Natural killer cell treated with Interleukin-12 subunit alpha and Interleukin-12 subunit beta and Interleukin-15 and Interleukin-18, amount 100 ng/mL, for 72 hours (primary cell): ENCODE measurements around the gene PPM1L. TPM values are rescaled to one million over a fixed set of nuclear protein-coding genes. Genes with fewer than 3 reads are reported as not detected.

Experiments used
- ATAC-seq, 2 donors: fragments of 150-1000 bp; cut with Tn5 transposase in 1 of 2; sonication (Bioruptor Pico), chemical (Tn5 transposase) in 1 of 2; 2 replicates each; pipeline ENCODE4 v1.10.0; 2021
- DNase-seq: peaks from one replicate; pipeline ENCODE4 v3.0.0; 2022; ENCODE audit warnings: low spot score
- H3K27ac Mint-ChIP-seq, 2 donors: 1 replicate in 1 of 2; 2 replicates in 1 of 2; pipeline ENCODE4 v1.8.0; 2022; ENCODE audit warnings: mixed read lengths in 2 of 2, mild to moderate bottlenecking in 1 of 2, moderate library complexity in 1 of 2
- H3K27me3 Mint-ChIP-seq, 2 donors: 1 replicate in 1 of 2; 2 replicates in 1 of 2; pipeline ENCODE4 v1.8.0; 2022; ENCODE audit warnings: mixed read lengths in 2 of 2
- H3K36me3 Mint-ChIP-seq: one replicate; pipeline ENCODE4 v1.8.0; 2022; ENCODE audit warnings: mixed read lengths
- H3K4me1 Mint-ChIP-seq, 2 donors: 1 replicate in 1 of 2; 2 replicates in 1 of 2; pipeline ENCODE4 v1.8.0; 2022; ENCODE audit warnings: low read depth in 2 of 2, mixed read lengths in 2 of 2, mild to moderate bottlenecking in 1 of 2
- H3K4me3 Mint-ChIP-seq: one replicate; pipeline ENCODE4 v1.8.0; 2022; ENCODE audit warnings: mixed read lengths
- H3K9me3 Mint-ChIP-seq: 2 replicates; pipeline ENCODE4 v1.8.0; 2022; ENCODE audit warnings: mixed read lengths
- total RNA-seq, 2 donors: library from RNA; stranded (reverse); gene quantifications; one replicate each; pipeline ENCODE4 v1.2.3, GENCODE V29; 2022

PPM1L gene
- total RNA-seq, 2 donors from 2014 or later = 14.9 to 15.2 TPM

- Mint-ChIP-seq H3K27ac (no peak overlapping the region), H3K4me1 (peaks cover 28 to 31% of the 10 kb centered on the region in 2 donors), H3K36me3 (no peaks in the 10 kb centered on the region), H3K9me3 (no peaks in the 10 kb centered on the region), H3K27me3 (no peaks in the 10 kb centered on the region), H3K4me3 (no peak overlapping the region)
- DNase-seq = no peak
- ATAC-seq = no peak
Measured at GRCh38 chr3:160860346-160860745, 104.3 kb downstream of the PPM1L start.

GRCh38 chr3:160869825-160870224 lies 113.8 kb downstream of the PPM1L start:
- no peak overlapping the region for H3K27ac Mint-ChIP-seq
- no peak overlapping the region for H3K4me3 Mint-ChIP-seq
- DNase-seq (no peak), ATAC-seq (no peak)
- H3K4me1 Mint-ChIP-seq = peaks cover 5 to 7% of the 10 kb centered on the region in 2 donors
- no peaks in the 10 kb centered on the region for H3K9me3 Mint-ChIP-seq
- no peaks in the 10 kb centered on the region for H3K36me3 Mint-ChIP-seq
- no peaks in the 10 kb centered on the region for H3K27me3 Mint-ChIP-seq

DNA sequence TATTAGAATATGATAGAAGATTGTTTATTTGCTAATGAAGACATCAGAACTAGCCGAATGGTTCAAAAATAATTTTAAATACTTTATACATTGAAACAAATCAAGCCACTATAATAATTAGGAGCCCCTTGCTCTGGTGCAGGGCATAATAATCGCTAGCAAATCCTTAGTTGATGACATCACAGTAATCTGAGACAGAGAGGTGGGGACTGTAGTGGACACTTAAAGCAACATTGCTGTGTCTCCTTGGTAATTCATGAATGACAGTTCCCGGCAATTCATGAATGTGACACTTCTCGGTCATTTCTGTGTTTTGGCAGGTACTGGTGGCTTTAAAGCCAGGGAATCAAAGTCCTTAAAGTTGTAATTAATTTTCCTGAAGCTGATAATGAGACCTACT lies 114.3 kb downstream of the PPM1L start:
- Mint-ChIP-seq H3K36me3 (no peaks in the 10 kb centered on the region), H3K4me3 (no peak overlapping the region), H3K27ac (no peak overlapping the region), H3K27me3 (no peaks in the 10 kb centered on the region), H3K4me1 (peaks cover 5 to 7% of the 10 kb centered on the region in 2 donors), H3K9me3 (no peaks in the 10 kb centered on the region)
- DNase-seq = no peak
- no peak for ATAC-seq

DNA sequence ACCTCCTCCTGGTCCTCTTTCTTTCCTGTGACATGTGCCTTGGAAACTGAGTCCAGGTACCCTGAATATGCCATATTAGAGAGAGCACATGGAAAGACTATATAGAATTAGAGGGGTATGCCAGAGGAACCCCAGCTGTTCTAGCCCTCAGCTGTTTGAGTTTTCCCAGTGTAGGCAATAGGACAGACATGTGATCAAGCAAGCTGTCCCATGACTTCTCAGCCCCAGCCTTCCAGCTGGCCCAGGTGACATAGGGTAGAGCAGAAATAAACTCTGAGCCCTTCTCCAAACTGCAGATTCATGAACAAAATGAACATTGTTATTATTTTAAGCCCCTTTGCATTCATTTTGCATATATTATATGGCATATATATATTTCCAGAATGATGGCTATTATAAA lies 118.7 kb downstream of the PPM1L start:
- DNase-seq (no peak), ATAC-seq (no peak)
- Mint-ChIP-seq H3K27ac (no peak overlapping the region), H3K9me3 (no peaks in the 10 kb centered on the region), H3K27me3 (no peaks in the 10 kb centered on the region), H3K36me3 (no peaks in the 10 kb centered on the region), H3K4me1 (peaks cover 8 to 13% of the 10 kb centered on the region in 2 donors), H3K4me3 (no peak overlapping the region)

DNA sequence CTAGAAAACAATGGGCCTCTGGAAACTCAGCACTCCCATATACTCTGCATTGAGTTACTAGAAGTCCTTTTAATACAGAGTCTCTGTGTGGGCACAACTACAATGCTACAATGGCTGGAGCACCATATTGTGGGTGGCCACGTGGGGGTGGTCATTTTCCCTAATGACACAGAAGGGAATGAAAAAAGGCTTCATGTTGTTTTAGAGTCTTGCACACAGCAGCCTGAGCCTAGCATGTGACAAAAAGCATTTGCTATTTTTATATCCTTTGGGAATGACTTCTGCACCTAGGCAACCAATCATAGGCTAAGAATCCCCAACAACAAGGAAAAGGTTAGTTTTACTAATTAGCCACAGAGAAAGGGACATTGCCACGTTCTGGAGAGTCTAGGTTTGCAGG lies 120.6 kb downstream of the PPM1L start:
- Mint-ChIP-seq H3K27ac (no peak overlapping the region), H3K4me1 (peaks cover 11 to 25% of the 10 kb centered on the region in 2 donors), H3K27me3 (no peaks in the 10 kb centered on the region), H3K4me3 (no peak overlapping the region), H3K9me3 (no peaks in the 10 kb centered on the region), H3K36me3 (no peaks in the 10 kb centered on the region)
- DNase-seq (no peak), ATAC-seq (no peak)

DNA sequence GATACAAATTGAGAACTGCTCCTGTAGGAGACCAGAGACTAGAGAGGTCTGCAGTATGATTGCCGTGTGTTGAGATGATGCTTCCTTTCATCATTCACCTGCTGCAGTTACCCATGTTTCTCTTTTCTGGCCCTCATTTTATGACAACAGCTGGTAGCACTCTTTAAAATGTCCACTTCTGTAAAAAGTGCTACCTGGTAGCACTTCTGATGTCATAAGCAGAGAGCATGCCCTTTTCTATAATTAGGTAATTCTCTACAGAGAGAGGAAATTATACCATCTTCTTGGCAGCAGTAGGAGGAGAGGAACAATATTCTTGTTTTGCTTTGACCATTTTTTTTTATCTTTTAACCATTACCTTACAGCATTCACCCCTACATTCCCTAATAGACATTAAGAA lies 123.8 kb downstream of the PPM1L start:
- H3K36me3 Mint-ChIP-seq = no peaks in the 10 kb centered on the region
- no peak for ATAC-seq
- peaks cover 17 to 26% of the 10 kb centered on the region in 2 donors for H3K4me1 Mint-ChIP-seq
- H3K27ac Mint-ChIP-seq = no peak overlapping the region
- H3K9me3 Mint-ChIP-seq = no peaks in the 10 kb centered on the region
- H3K27me3 Mint-ChIP-seq = no peaks in the 10 kb centered on the region
- no peak overlapping the region for H3K4me3 Mint-ChIP-seq
- DNase-seq = no peak

- peak overlapping the region in 1 of 2 donors; percentile 50 for H3K27ac Mint-ChIP-seq
- ATAC-seq = no peak
- no peaks in the 10 kb centered on the region for H3K27me3 Mint-ChIP-seq
- peaks cover 6% of the 10 kb centered on the region for H3K9me3 Mint-ChIP-seq
- H3K36me3 Mint-ChIP-seq = peaks cover 18% of the 10 kb centered on the region
- H3K4me1 Mint-ChIP-seq = peaks cover 28 to 43% of the 10 kb centered on the region in 2 donors
- DNase-seq = no peak
- no peak overlapping the region for H3K4me3 Mint-ChIP-seq
Measured at GRCh38 chr3:160883373-160883772, 127.3 kb downstream of the PPM1L start.

- no peak for DNase-seq
- Mint-ChIP-seq H3K4me3 (peak overlapping the region; percentile 31), H3K27me3 (no peaks in the 10 kb centered on the region), H3K4me1 (peaks cover 22 to 33% of the 10 kb centered on the region in 2 donors), H3K9me3 (peaks cover 11% of the 10 kb centered on the region), H3K27ac (peak overlapping the region; percentile 70 to 77), H3K36me3 (peaks cover 35% of the 10 kb centered on the region)
- ATAC-seq = peak; percentile 71 to 77
Measured at GRCh38 chr3:160885791-160886286, 129.8 kb downstream of the PPM1L start.

DNA sequence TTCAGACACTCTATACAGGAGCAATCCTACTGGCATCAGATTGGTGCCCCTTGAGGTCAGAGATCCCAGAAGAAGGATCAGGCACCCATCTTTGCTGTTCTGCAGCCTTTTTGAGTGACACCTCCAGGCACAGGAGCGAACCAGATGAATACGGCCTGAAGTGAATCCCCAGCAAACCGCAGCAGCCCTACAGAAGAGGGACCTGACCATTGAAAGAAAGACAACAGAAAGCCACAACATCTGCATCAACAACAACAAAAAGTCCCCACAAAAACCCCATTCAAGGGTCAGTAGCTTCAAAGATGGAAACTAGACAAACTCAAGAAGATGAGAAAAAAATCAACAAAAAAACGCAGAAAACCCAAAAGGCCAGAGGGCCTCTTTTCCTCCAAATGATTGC lies 130.4 kb downstream of the PPM1L start:
- peak overlapping the region; percentile 31 for H3K4me3 Mint-ChIP-seq
- DNase-seq (no peak), ATAC-seq (peak; percentile 71 to 78)
- peak overlapping the region; percentile 70 to 77 for H3K27ac Mint-ChIP-seq
- peaks cover 36% of the 10 kb centered on the region for H3K36me3 Mint-ChIP-seq
- peaks cover 22 to 30% of the 10 kb centered on the region in 2 donors for H3K4me1 Mint-ChIP-seq
- peaks cover 11% of the 10 kb centered on the region for H3K9me3 Mint-ChIP-seq
- no peaks in the 10 kb centered on the region for H3K27me3 Mint-ChIP-seq

- Mint-ChIP-seq H3K4me3 (no peak overlapping the region), H3K4me1 (peaks cover 4% of the 10 kb centered on the region in 2 donors), H3K27me3 (no peaks in the 10 kb centered on the region), H3K27ac (no peak overlapping the region), H3K36me3 (peaks cover 20% of the 10 kb centered on the region), H3K9me3 (peaks cover 5% of the 10 kb centered on the region)
- DNase-seq (no peak), ATAC-seq (no peak)
Measured at GRCh38 chr3:160893207-160893606, 137.2 kb downstream of the PPM1L start.

- Mint-ChIP-seq H3K36me3 (peaks cover 4% of the 10 kb centered on the region), H3K27ac (no peak overlapping the region)
Measured at GRCh38 chr3:160904691-160905090, 148.7 kb downstream of the PPM1L start.

GRCh38 chr3:160906646-160907045 lies 150.6 kb downstream of the PPM1L start:
- H3K27ac Mint-ChIP-seq = no peak overlapping the region
- H3K36me3 Mint-ChIP-seq = peaks cover 4% of the 10 kb centered on the region
- no peak for ATAC-seq
- no peaks in the 10 kb centered on the region for H3K27me3 Mint-ChIP-seq
- H3K9me3 Mint-ChIP-seq = peaks cover 3% of the 10 kb centered on the region
- peaks cover 12 to 16% of the 10 kb centered on the region in 2 donors for H3K4me1 Mint-ChIP-seq
- no peak for DNase-seq
- H3K4me3 Mint-ChIP-seq = no peak overlapping the region

More at GRCh38 chr3:160904691-160905090, 148.7 kb downstream of the PPM1L start:
- DNase-seq = no peak
- Mint-ChIP-seq H3K4me1 (peaks cover 16 to 23% of the 10 kb centered on the region in 2 donors), H3K9me3 (peaks cover 3% of the 10 kb centered on the region), H3K27me3 (no peaks in the 10 kb centered on the region), H3K4me3 (no peak overlapping the region)
- no peak for ATAC-seq

DNA sequence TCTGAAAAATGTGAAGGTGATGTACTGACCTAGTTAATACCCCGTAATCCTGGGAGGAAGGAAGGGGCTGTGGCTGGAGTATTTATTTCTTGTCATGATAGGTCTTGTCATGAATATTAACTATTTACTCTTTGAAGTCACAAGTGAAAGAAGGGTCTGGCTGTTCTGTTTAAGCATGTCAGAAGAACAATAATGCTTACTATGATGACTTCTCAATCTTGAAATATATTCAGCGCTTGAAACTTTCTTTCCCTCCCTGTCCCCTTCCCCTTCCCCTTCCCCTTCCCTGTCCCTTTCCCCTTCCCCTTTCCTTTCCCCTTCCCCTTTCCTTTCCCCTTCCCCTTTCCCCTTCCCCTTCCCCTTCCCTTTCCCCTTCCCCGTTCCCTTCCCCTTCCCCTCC lies 153.9 kb downstream of the PPM1L start:
- H3K4me3 Mint-ChIP-seq = no peak overlapping the region
- no peak overlapping the region for H3K27ac Mint-ChIP-seq
- peaks cover 9 to 11% of the 10 kb centered on the region in 2 donors for H3K4me1 Mint-ChIP-seq
- no peak for ATAC-seq
- no peaks in the 10 kb centered on the region for H3K36me3 Mint-ChIP-seq
- H3K9me3 Mint-ChIP-seq = peaks cover 3% of the 10 kb centered on the region
- no peak for DNase-seq
- no peaks in the 10 kb centered on the region for H3K27me3 Mint-ChIP-seq

DNA sequence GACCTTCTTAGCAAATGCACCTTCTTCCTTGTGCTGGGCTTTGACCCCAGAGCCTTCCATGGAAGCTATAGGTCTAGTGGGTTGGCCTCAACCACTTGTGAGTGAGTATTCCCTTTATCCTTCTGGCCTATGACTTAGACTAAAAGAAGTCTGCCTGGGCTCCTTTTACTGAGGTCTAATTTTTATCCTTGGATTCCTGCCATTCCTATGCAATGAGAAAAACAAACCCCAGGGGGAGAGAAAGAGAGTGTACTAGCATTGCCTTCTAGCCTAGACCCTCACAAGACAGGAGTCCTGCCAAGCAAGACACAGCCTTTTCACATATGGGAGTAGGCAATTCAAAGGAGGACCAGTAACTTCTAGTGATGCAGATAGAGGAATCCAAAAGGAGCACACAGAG lies 155.4 kb downstream of the PPM1L start:
- ATAC-seq (no peak), DNase-seq (no peak)
- Mint-ChIP-seq H3K36me3 (no peaks in the 10 kb centered on the region), H3K4me3 (no peak overlapping the region), H3K27me3 (no peaks in the 10 kb centered on the region), H3K9me3 (peaks cover 3% of the 10 kb centered on the region), H3K27ac (no peak overlapping the region), H3K4me1 (peaks cover 9 to 11% of the 10 kb centered on the region in 2 donors)

GRCh38 chr3:160916472-160916871 lies 160.4 kb downstream of the PPM1L start:
- DNase-seq = no peak
- Mint-ChIP-seq H3K36me3 (no peaks in the 10 kb centered on the region), H3K4me1 (peaks cover 0 to 6% of the 10 kb centered on the region in 2 donors), H3K4me3 (no peak overlapping the region), H3K27me3 (no peaks in the 10 kb centered on the region), H3K27ac (no peak overlapping the region), H3K9me3 (no peaks in the 10 kb centered on the region)
- no peak for ATAC-seq
